Neural crest cell (in vitro differentiated cells): ENCODE measurements around the gene SCMH1. TPM values are rescaled to one million over a fixed set of nuclear protein-coding genes. Genes with fewer than 3 reads are reported as not detected.
A peak's percentile ranks its signal among the peaks of the same experiment; 100 is the strongest.

Experiments used
- DNase-seq: peaks from one replicate; pipeline ENCODE4 v3.0.0; 2021; ENCODE audit warnings: low read depth, mixed read lengths, low spot score
- H3K27ac Mint-ChIP-seq: one replicate; pipeline ENCODE4 v1.8.0; 2021; ENCODE audit warnings: mild to moderate bottlenecking, mixed read lengths; ENCODE audit not compliant: unreplicated experiment
- H3K27me3 Mint-ChIP-seq: 2 replicates; pipeline ENCODE4 v1.8.0; 2021; ENCODE audit warnings: low read depth, mild to moderate bottlenecking, mixed read lengths
- H3K36me3 Mint-ChIP-seq: 2 replicates; pipeline ENCODE4 v1.8.0; 2021; ENCODE audit warnings: low read depth, mild to moderate bottlenecking, mixed read lengths
- H3K4me1 Mint-ChIP-seq: 2 replicates; pipeline ENCODE4 v1.8.0; 2021; ENCODE audit warnings: mixed read lengths
- H3K4me3 Mint-ChIP-seq: one replicate; pipeline ENCODE4 v1.8.0; 2021; ENCODE audit warnings: mild to moderate bottlenecking, mixed read lengths
- H3K9me3 Mint-ChIP-seq: 2 replicates; pipeline ENCODE4 v1.8.0; 2021; ENCODE audit warnings: mixed read lengths
- total RNA-seq: library from RNA; stranded (reverse); gene quantifications from 2 replicates; pipeline ENCODE4 v1.2.1, GENCODE V29; 2021
- TF ChIP-seq, protein P1 (sequence below): fragments of 200-600 bp; sonication (generic); conservative IDR thresholded peaks from 2 replicates; pipeline ENCODE4 v1.5.0; 2021; ENCODE audit warnings: antibody characterized with exemption, mild to moderate bottlenecking

SCMH1 gene
- total RNA-seq, 1 donor from 2014 or later = 50.6 TPM

DNA sequence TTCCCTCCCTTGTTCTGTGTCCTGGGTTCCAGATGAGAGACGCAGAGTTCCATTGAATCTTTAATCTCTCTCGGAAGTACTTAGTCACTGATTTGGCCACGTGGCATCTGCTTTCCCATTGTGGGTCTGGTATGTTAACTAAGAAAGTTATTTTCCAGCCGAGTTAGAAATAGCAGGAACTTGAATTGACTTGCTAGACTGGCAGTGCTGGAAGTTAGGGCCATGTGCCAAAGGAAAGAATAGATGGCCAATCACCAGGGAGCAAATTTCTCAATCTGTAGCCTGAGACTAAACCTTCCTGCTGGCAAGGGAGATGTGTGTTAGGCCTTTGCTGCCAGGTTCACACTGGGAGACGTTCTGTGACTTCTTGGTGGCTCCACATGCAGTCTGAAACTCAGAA is 196.4 kb downstream of the SCMH1 start:
- Mint-ChIP-seq H3K4me1 (no peaks in the 10 kb centered on the region), H3K4me3 (no peak overlapping the region), H3K36me3 (peaks cover 3% of the 10 kb centered on the region), H3K27ac (no peak overlapping the region), H3K27me3 (no peaks in the 10 kb centered on the region), H3K9me3 (no peaks in the 10 kb centered on the region)
- no peak for DNase-seq
- TF ChIP-seq, protein P1, sequence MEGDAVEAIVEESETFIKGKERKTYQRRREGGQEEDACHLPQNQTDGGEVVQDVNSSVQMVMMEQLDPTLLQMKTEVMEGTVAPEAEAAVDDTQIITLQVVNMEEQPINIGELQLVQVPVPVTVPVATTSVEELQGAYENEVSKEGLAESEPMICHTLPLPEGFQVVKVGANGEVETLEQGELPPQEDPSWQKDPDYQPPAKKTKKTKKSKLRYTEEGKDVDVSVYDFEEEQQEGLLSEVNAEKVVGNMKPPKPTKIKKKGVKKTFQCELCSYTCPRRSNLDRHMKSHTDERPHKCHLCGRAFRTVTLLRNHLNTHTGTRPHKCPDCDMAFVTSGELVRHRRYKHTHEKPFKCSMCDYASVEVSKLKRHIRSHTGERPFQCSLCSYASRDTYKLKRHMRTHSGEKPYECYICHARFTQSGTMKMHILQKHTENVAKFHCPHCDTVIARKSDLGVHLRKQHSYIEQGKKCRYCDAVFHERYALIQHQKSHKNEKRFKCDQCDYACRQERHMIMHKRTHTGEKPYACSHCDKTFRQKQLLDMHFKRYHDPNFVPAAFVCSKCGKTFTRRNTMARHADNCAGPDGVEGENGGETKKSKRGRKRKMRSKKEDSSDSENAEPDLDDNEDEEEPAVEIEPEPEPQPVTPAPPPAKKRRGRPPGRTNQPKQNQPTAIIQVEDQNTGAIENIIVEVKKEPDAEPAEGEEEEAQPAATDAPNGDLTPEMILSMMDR = no peak

DNA sequence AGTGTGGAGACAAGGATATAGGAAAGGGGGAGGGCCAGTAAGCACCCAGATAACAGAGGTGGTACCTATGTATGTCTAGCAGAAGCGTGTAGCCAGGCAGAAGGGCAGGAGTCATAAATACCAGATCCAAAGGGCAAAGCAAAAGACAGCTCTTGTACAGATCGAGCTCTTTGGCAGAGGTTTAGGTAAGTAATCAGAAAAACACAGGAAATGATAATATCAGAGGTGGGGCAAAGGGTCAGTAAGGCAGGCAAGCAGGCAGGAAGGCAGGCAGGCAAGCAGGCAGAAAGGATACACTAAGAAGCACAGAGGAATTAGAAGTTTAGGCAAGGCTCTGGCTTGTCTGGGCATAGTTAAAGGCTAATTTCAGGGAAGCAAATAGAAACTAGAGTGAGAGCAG is 197.9 kb downstream of the SCMH1 start:
- peaks cover 8% of the 10 kb centered on the region for H3K36me3 Mint-ChIP-seq
- H3K4me3 Mint-ChIP-seq = no peak overlapping the region
- H3K9me3 Mint-ChIP-seq = no peaks in the 10 kb centered on the region
- no peaks in the 10 kb centered on the region for H3K27me3 Mint-ChIP-seq
- peak overlapping the region; percentile 91 for H3K27ac Mint-ChIP-seq
- DNase-seq = no peak
- TF ChIP-seq, protein P1 = no peak
- H3K4me1 Mint-ChIP-seq = no peaks in the 10 kb centered on the region

DNA sequence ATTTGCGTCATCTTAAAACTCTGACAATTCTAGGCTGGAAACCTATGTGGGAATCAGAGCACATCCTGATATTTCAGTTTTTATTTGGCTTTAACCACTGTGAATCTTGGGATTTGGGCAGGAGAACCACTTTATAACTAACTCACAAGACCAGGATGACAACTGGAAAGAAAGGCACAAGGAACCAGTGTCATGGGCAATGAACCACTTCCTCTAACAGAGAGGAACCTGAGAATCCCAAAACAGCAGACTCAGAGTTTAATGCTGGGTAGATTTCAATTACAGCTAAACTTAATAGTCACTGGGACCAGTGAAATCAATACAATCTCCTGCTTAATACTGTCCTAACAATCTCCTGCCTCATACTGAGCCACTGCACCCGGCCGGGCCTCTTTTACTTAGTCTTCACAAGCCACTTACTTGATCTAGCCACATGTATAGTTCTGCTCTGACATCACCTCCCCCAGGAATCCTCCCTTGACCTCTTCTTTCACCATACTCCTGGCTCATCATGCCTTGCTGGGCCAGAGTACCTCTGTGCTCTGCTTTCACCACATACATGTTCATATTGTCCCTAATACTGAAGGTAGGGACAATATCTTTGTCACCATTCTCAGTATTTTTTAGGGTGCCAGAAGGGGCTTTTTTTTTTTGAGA is 200.4 kb downstream of the SCMH1 start:
- no peaks in the 10 kb centered on the region for H3K4me1 Mint-ChIP-seq
- H3K4me3 Mint-ChIP-seq = no peak overlapping the region
- no peak overlapping the region for H3K27ac Mint-ChIP-seq
- DNase-seq = no peak
- H3K9me3 Mint-ChIP-seq = no peaks in the 10 kb centered on the region
- H3K27me3 Mint-ChIP-seq = no peaks in the 10 kb centered on the region
- TF ChIP-seq, protein P1 = no peak
- H3K36me3 Mint-ChIP-seq = peaks cover 7% of the 10 kb centered on the region

DNA sequence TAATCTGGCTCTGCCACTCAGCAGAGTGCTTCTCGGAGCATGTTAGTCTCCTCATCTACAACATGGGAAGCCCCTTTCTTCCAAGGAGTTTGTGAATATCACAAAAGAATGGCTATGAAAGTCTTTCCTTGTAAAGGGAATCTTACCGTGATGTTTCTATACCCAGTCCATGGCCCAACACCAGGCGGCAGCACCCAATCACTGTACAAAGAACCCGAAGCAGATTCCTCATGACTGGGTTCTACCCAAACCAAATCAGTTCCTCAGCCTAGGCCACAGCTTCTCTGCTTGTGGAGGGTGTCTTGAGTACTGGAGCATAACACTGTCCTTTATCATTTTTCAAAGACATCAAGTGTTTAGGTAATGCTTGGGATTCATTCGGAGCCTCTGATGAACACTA is 204.0 kb downstream of the SCMH1 start:
- H3K27me3 Mint-ChIP-seq = no peaks in the 10 kb centered on the region
- TF ChIP-seq, protein P1 = no peak
- DNase-seq = no peak
- no peaks in the 10 kb centered on the region for H3K4me1 Mint-ChIP-seq
- H3K9me3 Mint-ChIP-seq = no peaks in the 10 kb centered on the region
- H3K27ac Mint-ChIP-seq = no peak overlapping the region
- H3K4me3 Mint-ChIP-seq = no peak overlapping the region
- H3K36me3 Mint-ChIP-seq = peaks cover 14% of the 10 kb centered on the region

DNA sequence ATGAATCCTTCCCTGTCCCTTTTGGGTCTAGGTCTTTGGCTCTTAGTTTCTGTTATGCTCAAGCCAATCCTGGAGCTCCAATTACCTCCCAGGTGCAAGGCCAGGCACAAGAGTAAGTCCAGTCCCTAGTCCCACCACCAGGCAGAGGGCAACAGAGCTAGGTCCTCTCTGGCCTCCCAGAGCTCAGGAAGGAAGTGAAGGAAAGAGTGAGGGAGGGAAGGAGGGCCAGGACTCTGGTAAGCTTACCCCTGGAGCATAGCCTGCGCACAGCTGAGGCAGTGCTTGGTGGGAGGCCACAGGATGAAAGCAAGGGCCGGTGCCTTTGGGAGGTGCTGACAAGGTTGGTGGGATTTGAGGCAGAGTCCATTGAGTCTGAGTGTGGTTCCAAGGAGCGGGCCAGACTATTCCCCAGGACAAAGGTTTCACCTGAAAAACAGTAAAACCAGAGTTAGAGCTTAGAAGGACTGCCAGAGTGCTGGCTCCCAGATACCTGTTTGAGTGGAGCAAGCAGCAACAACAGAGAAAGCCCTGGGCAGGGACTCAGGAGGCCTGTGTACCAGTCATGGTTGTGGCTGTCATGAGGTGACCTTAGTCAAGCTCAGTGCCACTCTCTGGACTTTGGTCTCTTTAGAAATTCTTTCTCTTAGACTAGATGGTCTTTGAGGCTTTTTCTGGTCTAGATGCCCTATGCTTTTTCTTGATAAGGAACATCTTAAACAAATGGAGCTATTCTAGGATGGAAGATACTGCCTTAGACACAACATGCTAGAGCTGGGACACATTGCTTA is 204.8 kb downstream of the SCMH1 start:
- Mint-ChIP-seq H3K36me3 (peaks cover 16% of the 10 kb centered on the region), H3K27me3 (no peaks in the 10 kb centered on the region), H3K4me3 (no peak overlapping the region), H3K27ac (no peak overlapping the region), H3K9me3 (no peaks in the 10 kb centered on the region), H3K4me1 (no peaks in the 10 kb centered on the region)
- TF ChIP-seq, protein P1 = no peak
- no peak for DNase-seq
